ENCODE measurements around the gene GDF10.

GDF10 gene

GRCh38 chr10:47337310-47337709 is 37.3 kb downstream of the GDF10 start:
- Histone ChIP-seq H3K4me3 (replicated peaks; ENCODE audit: insufficient read depth, low read length) (no peak overlapping the region), H3K27ac (replicated peaks) (no peak overlapping the region), H3K27me3 (ENCODE audit: insufficient read depth, poor library complexity, severe bottlenecking) (peaks cover 4% of the 10 kb centered on the region)
- DNase-seq (ENCODE audit: low read depth in 1 of 2, low spot score in 1 of 2), result no peak
- TF ChIP-seq REST (IDR thresholded peaks at IDR 0.05; ENCODE audit: insufficient replicate concordance, low read depth) (no peak), SPI1 (IDR thresholded peaks at IDR 0.05; ENCODE audit: borderline replicate concordance, low read depth) (no peak), GABPA (IDR thresholded peaks at IDR 0.05; ENCODE audit: low read depth) (no peak), POLR2AphosphoS5 (IDR thresholded peaks at IDR 0.05; ENCODE audit: low read depth) (no peak), CTCF (IDR thresholded peaks at IDR 0.05; ENCODE audit: insufficient read depth, low read length) (no peak)

GRCh38 chr10:47339186-47339735 is 39.3 kb downstream of the GDF10 start:
- Histone ChIP-seq H3K4me3 (replicated peaks; ENCODE audit: insufficient read depth, low read length) (no peak overlapping the region), H3K27me3 (ENCODE audit: insufficient read depth, poor library complexity, severe bottlenecking) (peaks cover 2% of the 10 kb centered on the region), H3K27ac (replicated peaks) (no peak overlapping the region)
- TF ChIP-seq GABPA (IDR thresholded peaks at IDR 0.05; ENCODE audit: low read depth) (no peak), CTCF (IDR thresholded peaks at IDR 0.05; ENCODE audit: insufficient read depth, low read length) (no peak), POLR2AphosphoS5 (IDR thresholded peaks at IDR 0.05; ENCODE audit: low read depth) (no peak), SPI1 (IDR thresholded peaks at IDR 0.05; ENCODE audit: borderline replicate concordance, low read depth) (no peak), REST (IDR thresholded peaks at IDR 0.05; ENCODE audit: insufficient replicate concordance, low read depth) (no peak)
- no peak for DNase-seq (ENCODE audit: low read depth in 1 of 2, low spot score in 1 of 2)

- no peak overlapping the region for H3K27ac ChIP-seq (replicated peaks)
- no peak for TF ChIP-seq CTCF (IDR thresholded peaks at IDR 0.05; ENCODE audit: insufficient read depth, low read length)
- TF ChIP-seq SPI1 (IDR thresholded peaks at IDR 0.05; ENCODE audit: borderline replicate concordance, low read depth), result no peak
- no peak for TF ChIP-seq POLR2AphosphoS5 (IDR thresholded peaks at IDR 0.05; ENCODE audit: low read depth)
- no peak for TF ChIP-seq GABPA (IDR thresholded peaks at IDR 0.05; ENCODE audit: low read depth)
- no peak for TF ChIP-seq REST (IDR thresholded peaks at IDR 0.05; ENCODE audit: insufficient replicate concordance, low read depth)
- peak; percentile 18 to 45 for DNase-seq (ENCODE audit: low read depth in 1 of 2, low spot score in 1 of 2)
Observed at GRCh38 chr10:47339759-47340607, 40.0 kb downstream of the GDF10 start.

More at GRCh38 chr10:47339759-47340607, 40.0 kb downstream of the GDF10 start:
- H3K4me3 ChIP-seq (replicated peaks; ENCODE audit: insufficient read depth, low read length), result no peak overlapping the region
- peaks cover 8% of the 10 kb centered on the region for H3K27me3 ChIP-seq (ENCODE audit: insufficient read depth, poor library complexity, severe bottlenecking)

All from HL-60 (cell line).